ENCODE results near the gene P3R3URF.

GRCh38 chr1:46193984-46194570, 17.8 kb upstream of the P3R3URF start:
- TF ChIP-seq CTCF (IDR thresholded peaks at IDR 0.05) (no peak), POLR2A (IDR thresholded peaks at IDR 0.05) (no peak)

Measured in Peyer's patch (tissue), 4 donors.